GM12874 (cell line): ENCODE results near the gene ADAMTS14.

Experiments used
- CTCF ChIP-seq: IDR thresholded peaks from 2 replicates; pipeline ENCODE4 v1.5.1; 2011; ENCODE audit warnings: low read depth, mild to moderate bottlenecking, control low read depth, low read length, moderate library complexity; ENCODE audit not compliant: insufficient read depth

Gene ADAMTS14

GRCh38 chr10:70773965-70774809 is 101.9 kb downstream of the ADAMTS14 start:
- no peak for TF ChIP-seq CTCF

GRCh38 chr10:70774810-70775678 is 102.7 kb downstream of the ADAMTS14 start:
- TF ChIP-seq CTCF, result no peak

GRCh38 chr10:70775679-70776454 is 103.6 kb downstream of the ADAMTS14 start:
- TF ChIP-seq CTCF, result no peak

GRCh38 chr10:70776455-70777005 is 104.2 kb downstream of the ADAMTS14 start:
- TF ChIP-seq CTCF, result no peak

- no peak for TF ChIP-seq CTCF
Measured at GRCh38 chr10:70777063-70777875, 105.0 kb downstream of the ADAMTS14 start.

GRCh38 chr10:70778267-70778924 is 106.1 kb downstream of the ADAMTS14 start:
- TF ChIP-seq CTCF, result no peak
